NCI-H2196 (cell line): Measurements from ENCODE around the gene POLA2.
A peak's percentile ranks its signal among the peaks of the same experiment; 100 is the strongest.

ENCODE experiments used
- DNase-seq: peaks from one replicate; lab custom pipeline; 2025; ENCODE audit not compliant: unreplicated experiment; lab: John Stamatoyannopoulos, UW

POLA2 gene

DNA sequence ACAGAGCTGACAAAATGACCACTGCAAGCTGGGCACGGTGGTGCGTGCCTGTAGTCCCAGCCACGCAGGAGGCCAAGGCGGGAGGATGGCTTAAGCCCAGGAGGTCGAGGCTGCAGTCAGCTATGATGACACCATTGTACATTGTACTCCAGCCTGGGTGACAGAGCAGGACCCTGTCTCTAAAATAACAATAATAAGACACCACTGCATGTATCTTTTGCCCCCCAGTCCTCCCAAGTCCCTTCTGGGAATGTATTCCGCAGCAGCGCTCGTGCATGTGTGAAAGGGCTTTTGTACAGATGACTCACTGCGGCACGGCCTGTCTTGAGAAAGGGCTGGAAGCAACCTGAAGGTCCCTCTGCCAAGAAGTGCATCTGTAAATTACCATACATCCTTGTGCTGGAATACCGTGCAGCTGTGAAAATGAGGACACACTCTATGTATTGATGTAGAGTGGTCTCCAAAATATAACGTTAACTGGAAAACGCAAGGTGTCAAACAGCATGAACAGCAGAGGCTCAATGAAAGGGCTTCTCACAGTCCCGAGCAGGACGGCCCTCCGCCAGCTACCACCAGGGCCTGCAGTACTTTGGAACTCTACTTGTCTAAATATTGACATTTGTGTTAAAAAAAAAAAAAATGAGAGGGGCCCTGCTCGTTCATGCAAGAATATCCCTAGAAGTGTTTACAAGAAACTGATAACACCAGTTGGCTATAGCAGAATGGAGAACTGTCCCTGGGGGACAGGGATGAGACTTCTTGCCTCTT is 43.9 kb downstream of the POLA2 start:
- DNase-seq: no peak

DNA sequence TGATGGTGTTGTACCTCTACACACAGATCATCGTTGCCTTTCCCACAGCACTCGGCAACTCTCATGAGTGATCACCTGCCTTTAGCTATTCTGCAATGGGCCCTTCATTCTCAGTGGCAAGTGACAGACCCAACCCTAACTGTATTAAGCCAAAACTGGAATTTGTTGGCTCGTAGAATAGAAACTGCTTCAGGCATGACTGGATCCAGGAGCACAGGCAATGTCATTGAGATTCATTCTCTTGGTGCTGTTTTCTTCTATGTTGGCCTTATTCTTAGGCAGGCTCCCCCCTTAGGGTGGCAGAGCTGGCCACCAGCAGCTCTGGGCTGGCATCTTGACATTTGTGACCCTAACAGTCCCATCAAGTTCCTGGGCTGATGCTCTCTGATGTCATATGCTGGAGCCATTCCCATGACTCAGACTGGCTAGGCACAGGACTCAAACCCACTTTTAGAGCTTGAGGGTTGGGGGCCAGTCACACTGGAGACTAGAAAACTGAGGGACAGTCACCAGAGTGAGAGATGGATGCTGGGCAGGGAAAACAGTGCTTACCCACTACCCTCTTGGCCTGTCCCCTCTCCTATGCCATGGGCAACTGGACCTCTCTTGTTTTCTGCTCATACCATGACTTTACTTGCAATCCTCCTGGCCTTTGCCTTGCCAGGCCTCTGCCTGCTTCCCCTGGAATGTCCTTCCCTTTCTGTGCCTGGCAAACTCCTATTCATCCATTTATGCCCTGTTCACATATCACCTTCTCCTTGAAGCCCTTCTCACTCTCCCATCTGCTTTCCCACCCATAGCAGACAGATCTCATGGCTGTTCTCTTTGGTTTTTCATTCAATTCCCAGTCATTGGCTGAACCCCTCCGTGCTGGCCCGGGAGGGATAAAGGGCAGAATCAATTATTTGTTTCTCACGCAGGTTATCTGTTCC is 45.8 kb downstream of the POLA2 start:
- no peak for DNase-seq

DNA sequence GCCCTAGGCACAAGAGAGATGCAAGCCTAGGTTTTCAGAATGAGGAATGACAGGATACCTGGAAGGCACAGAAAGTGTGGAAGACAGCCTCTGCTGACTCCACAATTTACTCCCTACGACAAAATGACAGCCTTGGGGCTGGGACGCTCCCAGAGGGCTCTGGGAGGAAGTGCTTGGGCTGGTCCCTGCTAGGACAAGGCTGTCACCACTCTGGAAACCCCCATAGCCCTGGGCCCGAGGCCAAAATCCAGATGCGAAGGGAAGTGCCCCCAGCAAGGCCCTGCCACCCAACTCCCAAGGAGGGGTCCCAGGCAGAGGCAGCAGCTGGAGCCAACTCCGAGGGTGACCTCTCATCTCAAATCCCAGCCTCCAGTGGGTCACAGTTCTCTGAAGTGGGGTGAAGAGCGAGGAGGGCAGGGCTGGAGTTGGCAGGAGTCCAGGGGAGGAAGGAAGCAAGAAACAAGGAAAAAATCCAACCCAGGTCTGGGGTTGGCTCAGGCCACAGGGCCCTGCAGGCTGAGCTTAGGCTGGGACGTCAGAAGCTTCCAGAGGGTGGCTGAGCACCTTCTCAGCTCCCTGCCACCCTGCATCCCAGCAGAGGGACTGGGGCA is 46.6 kb downstream of the POLA2 start:
- DNase-seq: no peak

DNA sequence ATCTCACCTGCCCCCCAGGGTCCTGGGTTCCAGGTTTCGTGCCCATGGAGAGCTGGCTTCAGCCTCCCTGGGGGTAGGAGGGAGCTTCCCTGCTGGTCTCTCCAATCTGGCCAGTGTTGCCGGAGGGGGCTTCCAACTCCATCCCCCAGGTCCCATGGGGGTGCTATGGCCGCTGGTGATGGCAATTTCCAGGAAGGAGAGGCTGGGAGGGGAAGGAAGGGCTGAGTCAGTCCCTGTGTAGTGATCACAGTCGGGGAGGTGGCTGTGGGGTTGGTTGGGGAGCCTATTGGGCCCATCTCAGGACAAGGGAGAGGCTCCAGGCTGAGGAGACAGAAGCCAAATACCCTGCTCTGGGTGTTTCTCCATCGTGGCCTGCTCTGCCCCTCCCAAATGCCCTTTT is 47.2 kb downstream of the POLA2 start:
- DNase-seq: no peak

DNA sequence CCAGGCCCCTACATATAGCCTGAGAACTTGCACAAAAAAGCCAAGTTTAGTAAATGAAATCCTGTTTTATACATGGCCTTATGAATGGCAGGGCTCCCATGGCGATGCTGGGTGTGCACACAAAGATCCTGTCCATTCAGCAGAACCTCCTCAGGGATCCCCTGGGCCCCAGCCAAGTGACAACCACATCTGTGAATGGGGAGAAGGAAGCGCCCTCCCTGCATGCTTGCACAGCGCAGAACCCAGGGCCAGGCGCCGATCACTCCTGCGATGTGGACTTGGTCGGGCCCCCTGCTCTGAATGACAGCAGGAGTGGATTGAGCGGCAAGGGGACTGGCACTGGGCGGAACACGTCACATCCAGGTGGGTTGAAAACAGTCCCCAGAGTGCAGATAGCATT is 48.5 kb downstream of the POLA2 start:
- peak; percentile 25 for DNase-seq

DNA sequence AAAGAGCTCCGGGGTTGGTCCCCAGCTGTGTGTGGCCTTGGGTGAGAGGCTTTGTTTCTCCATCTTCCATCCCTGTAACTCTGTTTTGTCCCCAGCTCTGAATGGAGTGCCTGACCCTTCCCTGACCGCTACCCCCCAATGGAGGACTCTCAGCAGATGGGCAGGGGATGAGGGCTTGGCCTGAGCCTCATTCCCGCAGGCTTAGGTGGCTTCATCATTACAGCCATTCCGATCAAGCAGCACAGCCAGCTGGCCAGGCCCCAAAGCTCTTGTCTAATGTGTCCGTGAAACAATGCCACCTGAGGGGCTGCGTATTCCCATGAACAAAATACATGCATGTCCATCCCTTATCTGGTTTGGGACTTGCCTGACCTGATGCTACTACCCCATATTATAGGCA is 49.0 kb downstream of the POLA2 start:
- no peak for DNase-seq

DNA sequence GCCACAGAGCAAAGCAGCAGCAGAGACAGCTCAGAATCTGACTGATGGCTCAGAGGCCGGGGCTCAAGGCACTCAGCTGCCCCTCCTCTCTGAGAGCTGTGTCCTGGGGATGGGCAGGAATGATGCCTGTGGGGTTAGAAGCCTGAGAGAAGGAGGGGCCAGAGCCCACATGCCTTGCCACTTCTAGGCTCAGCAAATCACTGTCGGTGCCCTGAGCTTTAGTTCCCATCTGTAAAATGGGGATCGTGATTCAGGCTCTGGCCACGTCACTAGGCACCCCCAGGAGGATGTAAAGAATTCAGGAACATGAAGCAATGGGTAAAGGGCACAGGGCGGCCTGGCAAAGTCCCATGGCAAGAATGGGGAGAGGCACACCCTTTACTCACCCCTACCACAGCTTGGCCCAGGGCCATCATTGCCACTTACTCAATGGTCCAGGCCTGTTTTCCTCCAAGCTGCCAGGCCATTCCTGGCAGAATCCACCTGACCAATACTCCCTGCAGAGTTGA is 49.5 kb downstream of the POLA2 start:
- no peak for DNase-seq

DNA sequence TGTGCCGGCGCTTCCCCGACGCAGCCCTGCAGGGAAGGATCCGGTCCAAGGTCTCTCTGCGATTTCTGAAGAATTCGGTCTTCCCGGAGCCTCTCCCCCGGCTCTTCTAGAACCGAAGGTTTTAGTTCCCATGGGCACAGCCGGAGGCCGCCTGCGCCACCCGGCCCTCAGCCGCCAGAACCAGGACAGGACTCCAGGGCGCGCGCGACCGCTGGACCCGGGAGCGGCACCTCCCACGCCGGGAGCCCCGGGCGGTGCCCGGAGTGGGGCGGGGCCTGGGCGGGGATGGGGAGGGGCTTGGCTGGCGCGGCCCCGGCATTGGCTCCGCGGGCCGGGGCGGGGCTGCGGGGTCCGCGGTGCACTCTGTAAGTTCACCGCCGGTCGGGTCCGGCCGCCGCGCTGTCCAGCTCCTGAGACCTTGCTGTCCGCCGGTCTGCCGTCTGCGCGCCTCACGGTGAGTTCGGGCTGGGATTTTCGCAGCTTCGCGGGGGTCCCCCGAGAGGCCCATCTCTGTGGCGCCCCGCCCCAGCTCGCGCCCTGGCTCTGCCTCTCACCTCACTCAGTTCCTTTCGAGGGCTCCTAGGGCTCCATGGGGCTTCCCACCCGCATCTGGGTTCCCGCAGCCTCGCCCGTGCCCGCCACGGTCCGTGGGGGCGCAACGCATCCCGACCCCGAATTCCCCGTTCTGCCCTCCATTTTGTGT is 52.9 kb downstream of the POLA2 start, which contains the start of gene CDC42EP2:
TSS of gene CDC42EP2 (plus strand) at position 366 of the 703 bp plus-strand sequence. CDS start 6,033 bp downstream, outside the sequence.
- DNase-seq: peak; percentile 84

DNA sequence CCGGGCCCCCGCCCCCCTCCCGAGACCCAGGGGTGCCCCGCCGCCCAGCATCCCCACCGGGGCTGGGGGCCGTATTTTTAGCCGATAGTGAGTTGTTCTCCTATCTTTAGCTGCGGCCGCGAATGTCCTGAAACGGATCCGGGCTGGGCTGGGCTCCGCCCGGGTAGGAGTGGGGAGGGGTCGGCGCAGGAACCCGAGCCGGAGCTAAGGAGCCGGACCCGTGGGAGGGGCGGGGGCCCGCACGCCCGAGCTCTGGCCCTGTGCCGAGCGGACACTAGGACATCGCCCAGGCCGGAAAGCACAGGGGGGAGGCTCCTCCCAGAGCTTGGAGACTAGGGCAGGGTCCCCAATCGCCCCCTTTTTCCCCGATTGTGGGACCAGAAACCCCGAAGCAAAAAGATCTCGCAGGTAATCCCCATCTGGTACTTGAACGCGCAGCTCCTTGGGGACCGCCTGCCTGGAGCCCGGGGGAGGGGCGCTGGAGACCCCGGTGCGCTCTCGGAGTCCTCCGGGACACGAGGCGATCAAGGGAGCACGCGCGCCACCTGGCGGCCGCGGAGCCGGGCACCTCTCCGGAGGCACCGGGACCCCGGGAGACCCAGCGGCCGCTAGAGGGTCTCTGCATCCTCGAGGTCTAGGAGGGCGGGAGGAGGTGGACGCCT is 53.6 kb downstream of the POLA2 start:
- DNase-seq: peak; percentile 83

DNA sequence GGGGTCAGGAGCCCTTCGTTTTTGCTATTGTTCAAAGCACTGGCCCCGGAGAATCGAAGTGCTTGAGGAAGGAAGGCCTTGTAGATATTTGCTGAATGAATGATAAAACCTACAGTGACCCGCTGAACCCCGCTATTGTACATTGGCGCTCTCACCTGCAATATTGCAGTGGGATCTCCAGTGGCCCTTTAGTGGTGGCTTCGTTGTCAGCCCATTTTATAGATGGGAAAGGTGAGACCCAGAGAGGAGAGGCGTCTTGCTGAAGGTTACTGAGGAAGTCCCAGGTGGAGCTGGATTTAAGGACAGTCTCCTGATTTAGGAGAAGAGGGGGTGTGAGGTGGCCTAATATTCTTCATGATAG is 54.1 kb downstream of the POLA2 start:
- no peak for DNase-seq

DNA sequence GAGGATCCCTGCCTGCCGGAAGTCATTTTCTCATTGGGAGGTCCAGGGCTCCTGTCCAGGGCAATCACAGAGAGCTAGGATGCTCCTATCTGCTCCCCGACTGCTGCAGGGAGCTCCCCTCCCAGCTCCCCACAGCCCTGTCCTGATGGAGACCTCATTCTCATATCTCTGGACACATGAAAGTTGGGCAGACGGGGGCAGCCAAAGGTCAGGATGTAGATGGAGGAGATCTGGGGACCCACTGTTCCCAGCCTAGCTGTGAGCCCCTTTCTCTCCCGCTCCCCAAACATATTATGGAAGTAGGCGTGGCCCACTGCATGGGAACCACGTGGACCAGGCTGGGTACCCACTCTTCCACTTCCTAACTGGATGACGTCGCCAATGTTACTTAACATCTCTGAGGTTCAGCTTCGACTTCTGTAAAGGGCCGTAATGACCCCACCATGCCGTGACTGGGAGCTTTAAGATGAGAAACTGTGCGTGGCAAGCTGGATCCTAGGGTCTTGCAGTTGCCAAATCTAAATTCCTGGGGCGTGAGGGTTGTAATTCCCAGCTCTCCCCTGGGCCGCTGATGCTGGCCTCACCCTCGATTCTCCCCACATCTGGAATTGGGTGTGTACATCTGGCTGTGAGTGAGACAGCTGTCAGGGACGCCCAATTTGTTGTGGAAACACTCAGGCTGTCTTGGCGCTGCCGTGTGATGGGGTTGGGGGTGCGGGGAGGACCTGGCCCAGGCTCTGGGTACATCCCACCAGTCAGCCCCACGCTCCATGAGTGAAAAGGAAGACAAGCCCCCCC is 54.7 kb downstream of the POLA2 start:
- DNase-seq: no peak

DNA sequence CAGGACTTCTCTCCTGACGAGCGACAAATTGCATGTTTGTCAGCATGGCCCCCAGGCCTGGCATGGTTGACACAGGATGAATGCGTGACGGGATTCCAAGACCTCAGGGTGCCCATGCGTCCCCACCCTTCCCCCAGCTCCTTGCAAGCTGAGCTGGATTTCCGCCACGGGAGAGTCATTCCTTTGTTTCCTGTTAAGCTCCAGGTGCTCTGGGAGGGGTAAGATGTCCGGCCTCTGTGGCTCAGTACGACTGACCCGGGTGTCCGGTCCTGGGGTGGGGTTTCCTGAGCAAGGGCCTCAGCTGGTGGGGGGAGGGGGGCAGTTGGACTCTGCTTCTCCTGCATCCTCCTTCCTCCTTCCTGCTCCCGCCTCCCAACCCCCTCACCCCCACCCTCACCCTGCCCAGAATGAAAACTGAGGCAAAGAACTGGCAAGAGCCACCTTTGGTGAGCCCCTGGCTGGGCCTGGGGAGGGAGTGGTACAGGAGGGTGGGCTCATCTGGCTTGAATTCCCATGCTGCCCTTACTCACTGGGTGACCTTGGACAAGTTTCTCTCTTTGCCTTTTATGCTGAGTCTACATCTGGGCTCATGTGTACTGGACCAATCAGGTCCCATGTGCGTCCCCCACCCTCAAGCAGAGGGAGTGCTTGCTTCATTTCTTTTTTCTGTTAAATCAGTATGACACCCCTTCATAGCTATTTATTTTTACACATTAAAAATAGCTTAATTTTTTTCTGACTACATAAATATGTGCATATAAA is 55.4 kb downstream of the POLA2 start:
- DNase-seq: peak; percentile 72

DNA sequence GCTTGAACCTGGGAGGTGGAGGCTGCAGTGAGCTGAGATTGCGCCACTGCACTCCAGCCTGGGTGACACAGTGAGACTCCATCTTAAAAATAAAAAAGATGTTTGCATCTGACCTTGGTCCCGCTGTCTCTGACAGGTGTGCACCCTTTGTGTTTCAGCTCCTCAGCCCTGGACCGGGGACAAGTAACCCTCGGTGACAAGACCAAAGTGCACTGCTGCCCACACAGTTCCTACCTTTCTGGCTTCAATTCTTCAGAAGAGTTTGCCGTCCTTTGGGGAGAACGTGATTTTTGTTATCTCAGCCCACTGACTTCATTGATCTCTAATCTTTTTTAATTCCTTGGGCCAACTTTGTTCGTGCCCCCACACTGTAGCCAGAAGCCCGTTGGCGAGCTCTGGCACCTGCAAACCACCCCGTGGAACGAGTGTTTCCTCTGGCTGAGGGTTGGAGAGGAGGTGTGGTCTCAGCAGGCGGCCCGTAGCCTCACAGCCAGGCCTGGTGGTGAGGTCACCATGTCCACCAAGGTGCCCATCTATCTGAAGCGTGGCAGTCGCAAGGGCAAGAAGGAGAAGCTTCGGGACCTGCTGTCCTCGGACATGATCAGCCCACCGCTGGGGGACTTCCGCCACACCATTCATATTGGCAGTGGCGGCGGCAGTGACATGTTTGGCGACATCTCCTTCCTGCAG is 58.8 kb downstream of the POLA2 start:
- no peak for DNase-seq

DNA sequence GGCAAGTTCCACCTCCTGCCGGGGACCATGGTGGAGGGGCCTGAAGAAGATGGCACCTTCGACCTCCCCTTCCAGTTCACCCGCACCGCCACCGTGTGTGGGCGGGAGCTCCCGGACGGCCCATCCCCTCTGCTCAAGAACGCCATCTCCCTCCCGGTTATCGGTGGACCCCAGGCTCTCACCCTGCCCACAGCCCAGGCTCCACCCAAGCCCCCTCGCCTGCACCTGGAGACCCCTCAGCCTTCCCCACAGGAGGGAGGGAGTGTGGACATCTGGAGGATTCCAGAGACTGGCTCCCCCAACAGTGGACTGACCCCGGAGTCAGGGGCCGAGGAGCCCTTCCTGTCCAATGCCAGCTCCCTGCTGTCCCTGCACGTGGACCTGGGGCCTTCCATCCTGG is 59.3 kb downstream of the POLA2 start:
- no peak for DNase-seq

DNA sequence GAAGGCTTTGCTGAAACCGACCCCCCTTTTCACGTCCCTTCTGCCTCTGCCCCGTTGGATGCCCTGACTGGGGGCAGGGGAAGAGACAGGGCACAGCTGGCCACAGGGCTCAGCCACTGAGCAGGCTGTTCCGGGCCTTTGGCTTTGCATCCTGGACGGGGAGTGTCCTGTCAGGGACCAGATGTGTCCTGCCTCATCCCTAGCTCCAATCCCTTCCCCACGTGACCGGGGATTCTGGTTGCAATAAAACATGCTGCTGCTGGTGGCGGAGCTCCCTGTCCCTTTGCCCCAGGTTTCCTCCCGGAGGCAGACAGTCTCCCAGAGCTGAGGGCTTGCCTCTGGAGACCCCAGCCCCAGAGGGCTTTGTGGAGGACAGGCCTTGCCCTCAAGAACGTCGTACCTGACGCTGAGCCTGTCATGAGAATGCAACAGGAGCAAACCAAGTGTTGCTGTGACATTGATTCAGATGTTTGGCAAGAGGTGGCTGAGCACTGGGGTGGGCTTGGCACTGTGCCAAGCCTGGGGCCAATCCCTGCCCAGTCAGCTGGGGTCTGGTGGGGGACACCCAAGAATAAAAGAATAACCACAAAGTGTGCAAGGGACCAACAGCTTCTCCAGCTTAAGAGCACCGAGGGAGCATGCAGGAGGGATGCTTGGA is 60.2 kb downstream of the POLA2 start:
- no peak for DNase-seq

DNA sequence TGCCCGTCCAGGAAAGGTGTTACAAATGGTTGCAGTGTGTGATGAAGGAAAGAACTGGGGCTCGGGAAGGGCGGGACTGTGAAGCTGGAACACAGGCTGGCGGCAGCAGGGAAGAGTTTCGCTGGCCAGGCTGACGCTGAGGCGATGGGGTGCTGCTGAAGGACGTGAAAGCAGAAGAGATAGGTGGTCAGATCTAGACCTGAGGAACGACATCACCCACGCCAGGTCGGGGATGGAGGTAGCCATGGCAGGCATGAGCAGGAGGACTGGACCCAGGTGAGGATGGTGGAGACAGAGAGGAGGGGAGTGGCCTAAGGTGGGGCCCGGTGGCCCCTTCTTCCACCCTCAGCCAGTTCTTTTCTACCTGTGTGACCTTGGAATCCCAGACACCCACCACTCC is 62.1 kb downstream of the POLA2 start:
- DNase-seq: no peak

DNA sequence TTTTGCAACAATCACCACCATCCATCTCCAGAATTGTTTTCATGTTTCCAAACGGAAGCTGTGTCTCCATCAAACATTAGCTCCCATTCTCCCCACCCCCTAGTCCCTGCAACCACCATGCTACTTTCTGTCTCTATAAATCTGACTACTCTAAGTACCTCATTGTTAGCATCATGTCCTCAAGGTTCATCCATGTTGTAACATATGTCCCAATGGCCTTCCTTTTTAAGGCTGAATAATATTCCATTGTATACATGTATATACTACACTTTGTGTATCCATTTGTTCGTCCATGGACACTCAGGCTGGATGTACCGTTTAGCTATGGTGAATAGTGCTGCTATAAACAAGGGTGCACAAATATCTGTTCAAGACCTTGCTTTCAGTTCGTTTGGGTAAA is 63.7 kb downstream of the POLA2 start:
- DNase-seq: no peak

DNA sequence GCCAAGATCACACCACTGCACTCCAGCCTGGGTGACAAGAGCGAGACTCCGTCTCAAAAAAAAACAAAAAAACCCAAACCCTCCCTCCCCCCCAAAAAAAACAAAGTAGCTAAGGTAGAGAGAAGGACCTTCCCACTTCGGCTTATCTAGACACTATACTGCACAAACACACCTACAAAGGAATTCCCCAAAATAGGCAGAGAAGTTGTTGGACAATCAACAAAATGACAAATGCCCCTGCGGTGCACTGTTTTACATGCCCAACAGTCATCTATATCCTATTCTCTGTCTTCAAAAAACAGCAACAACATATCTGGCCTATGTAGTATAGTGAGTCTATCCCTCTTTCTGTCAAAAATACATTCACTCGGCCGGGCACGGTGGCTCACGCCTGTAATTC is 65.3 kb downstream of the POLA2 start:
- no peak for DNase-seq
